Endothelial cell of umbilical vein (primary cell): ENCODE data around the gene GPR34. TPM values are rescaled to one million over a fixed set of nuclear protein-coding genes. Genes with fewer than 3 reads are reported as not detected.

ENCODE experiments used
- BruUV-seq: library from RNA; stranded (reverse); fragments of 400-500 nt; replicated peaks from 2 replicates; lab custom pipeline; 2021; lab: Mats Ljungman, UMichigan
- CTCF ChIA-PET: fragments of 300-600, 350-600 bp; sonication (Branson Sonifier 250); formaldehyde crosslinking; loops from one replicate; lab custom pipeline; 2021; ENCODE audit warnings: antibody characterized with exemption, inconsistent platforms; lab: Charles Lee
- POLR2A ChIA-PET: fragments of 300-600, 350-600 bp; sonication (Branson Sonifier 250); formaldehyde crosslinking; loops from one replicate; lab custom pipeline; 2021; ENCODE audit warnings: antibody characterized with exemption, inconsistent platforms; lab: Charles Lee
- DNase-seq: peaks from one replicate; pipeline ENCODE4 v3.0.0-alpha.2; 2011; ENCODE audit warnings: low read depth, low spot score
- FAIRE-seq: peaks from 2 replicates; lab custom pipeline; 2011; peaks lifted over from hg19 to GRCh38; lab: Jason Lieb, UNC
- H2AFZ ChIP-seq: 2 replicates; pipeline ENCODE4 v1.6.0; 2012; ENCODE audit warnings: low read depth, low read length, control low read depth, inconsistent platforms
- H3K27ac ChIP-seq: 2 replicates; pipeline ENCODE4 v1.5.1; 2011; ENCODE audit warnings: low read depth, mild to moderate bottlenecking, control low read depth, low read length, moderate library complexity; ENCODE audit not compliant: insufficient read depth
- H3K27me3 ChIP-seq, 2 experiments: 2 replicates each; pipeline versions ENCODE4 v1.6.0 to v1.6.1; 2011; ENCODE audit warnings: low read length in 2 of 2, mixed read lengths in 1 of 2; ENCODE audit not compliant: control insufficient read depth in 2 of 2, insufficient read depth in 2 of 2
- H3K36me3 ChIP-seq, 2 experiments: 2 replicates in 1 of 2; 3 replicates in 1 of 2; pipeline ENCODE4 v1.5.1; 2011; ENCODE audit warnings: low read length in 2 of 2, mild to moderate bottlenecking in 1 of 2, moderate library complexity in 1 of 2; ENCODE audit not compliant: control insufficient read depth in 2 of 2, insufficient read depth in 2 of 2; ENCODE audit errors: extremely low read depth in 1 of 2
- H3K4me1 ChIP-seq: 3 replicates; pipeline ENCODE4 v1.5.1; 2011; ENCODE audit warnings: mild to moderate bottlenecking, low read length; ENCODE audit not compliant: control insufficient read depth, insufficient read depth; ENCODE audit errors: extremely low read depth
- H3K4me2 ChIP-seq: 2 replicates; pipeline ENCODE4 v1.6.1; 2011; ENCODE audit warnings: low read length, control low read depth, mixed read lengths; ENCODE audit not compliant: insufficient read depth
- H3K4me3 ChIP-seq, 3 experiments: fragments of 200-600 bp in 1 of 3; sonication (generic), shearing (Covaris generic) in 1 of 3; replicated peaks in 1 of 3; 2 replicates each; pipeline ENCODE4 v1.5.1; 2011 to 2016; ENCODE audit warnings: control low read depth in 3 of 3, low read length in 3 of 3, mild to moderate bottlenecking in 2 of 3, inconsistent platforms in 1 of 3, low read depth in 1 of 3, moderate library complexity in 1 of 3; ENCODE audit not compliant: insufficient read depth in 1 of 3
- H3K79me2 ChIP-seq: 2 replicates; pipeline ENCODE4 v1.6.0; 2012; ENCODE audit warnings: low read length, inconsistent platforms; ENCODE audit not compliant: control insufficient read depth, insufficient read depth
- H3K9ac ChIP-seq: replicated peaks from 2 replicates; pipeline ENCODE3; 2011; ENCODE audit warnings: low read length, control low read depth; ENCODE audit not compliant: insufficient read depth; ENCODE audit errors: extremely low read depth
- H3K9me1 ChIP-seq: replicated peaks from 3 replicates; pipeline ENCODE4 v1.6.0; 2011; ENCODE audit warnings: mild to moderate bottlenecking, low read length; ENCODE audit not compliant: control insufficient read depth, insufficient read depth; ENCODE audit errors: extremely low read depth
- H3K9me3 ChIP-seq: replicated peaks from 2 replicates; pipeline ENCODE4 v1.5.1; 2012; ENCODE audit warnings: low read length, inconsistent platforms; ENCODE audit not compliant: control insufficient read depth, insufficient read depth
- H4K20me1 ChIP-seq: replicated peaks from 2 replicates; pipeline ENCODE3; 2011; ENCODE audit warnings: mild to moderate bottlenecking, low read length; ENCODE audit not compliant: control insufficient read depth, insufficient read depth; ENCODE audit errors: extremely low read depth
- CTCF ChIP-seq, 2 donors: IDR thresholded peaks; 1 replicate in 1 of 2; 2 replicates in 1 of 2; pipeline ENCODE4 v1.5.1; 2011; ENCODE audit warnings: low read length in 2 of 2, mild to moderate bottlenecking in 2 of 2, moderate library complexity in 2 of 2, control low read depth in 1 of 2, inconsistent platforms in 1 of 2, low read depth in 1 of 2; ENCODE audit not compliant: insufficient read depth in 1 of 2; ENCODE audit errors: extremely low read depth in 1 of 2
- EZH2 ChIP-seq: IDR thresholded peaks from 2 replicates; pipeline ENCODE4 v1.6.1; 2012; ENCODE audit warnings: borderline replicate concordance, low read depth, mild to moderate bottlenecking, moderate library complexity, low read length, inconsistent platforms; ENCODE audit not compliant: severe bottlenecking
- FOS ChIP-seq: IDR thresholded peaks from 2 replicates; pipeline ENCODE4 v1.6.1; 2011; ENCODE audit warnings: mild to moderate bottlenecking, low read length, moderate library complexity, borderline replicate concordance; ENCODE audit not compliant: insufficient read depth
- GATA2 ChIP-seq: IDR thresholded peaks from 2 replicates; pipeline ENCODE4 v1.7.0; 2011; ENCODE audit warnings: low read depth, mild to moderate bottlenecking, moderate library complexity, mixed read lengths, low read length; ENCODE audit not compliant: insufficient read length, insufficient read depth
- JUN ChIP-seq: IDR thresholded peaks from 2 replicates; pipeline ENCODE4 v1.6.1; 2011; ENCODE audit warnings: borderline replicate concordance, low read depth; ENCODE audit not compliant: insufficient read length, insufficient read depth
- MAX ChIP-seq: IDR thresholded peaks from 2 replicates; pipeline ENCODE4 v1.6.1; 2011; ENCODE audit not compliant: insufficient read depth, insufficient read length
- MYC ChIP-seq: IDR thresholded peaks from one replicate; pipeline ENCODE4 v1.6.1; 2011; ENCODE audit warnings: mild to moderate bottlenecking, low read depth, low read length
- POLR2A ChIP-seq: IDR thresholded peaks from 2 replicates; pipeline ENCODE4 v1.6.1; 2012; ENCODE audit warnings: low read depth, mild to moderate bottlenecking, control low read depth, low read length
- POLR2AphosphoS5 ChIP-seq: IDR thresholded peaks from 2 replicates; pipeline ENCODE4 v1.6.1; 2012; ENCODE audit warnings: low read depth, mild to moderate bottlenecking, control low read depth, low read length, moderate library complexity; ENCODE audit not compliant: insufficient read depth
- dilution Hi-C: fragments of 300-500 bp; cut with MboI; formaldehyde crosslinking; loops from one replicate; pipeline ENCODE4 v1.15.0; 2019; ENCODE audit warnings: low sequenced_read_pairs; ENCODE audit not compliant: extremely low pct_ligation_motif_present
- intact Hi-C: fragments of 100-400 bp; cut with micrococcal nuclease; formaldehyde crosslinking; loops from one replicate; pipeline ENCODE4 v1.10.0; 2022
- polyA plus RNA-seq, 4 experiments: library from polyadenylated mRNA; depleted of rRNA in 3 of 4; stranded (reverse) in 3 of 4; unstranded in 1 of 4; fragments of >200 nt; gene quantifications; 2 replicates each; pipeline versions ENCODE4 v1.2.1 to v1.2.3, GENCODE V29; 2011 to 2012; ENCODE audit warnings: missing spikeins in 1 of 4
- total RNA-seq: library from RNA; stranded (reverse); gene quantifications from 2 replicates; pipeline ENCODE4 v1.2.3, GENCODE V29; 2021

The GPR34 gene
- total and polyA plus RNA-seq, 2 donors (not counting 3 experiments of a cell fraction or from before 2014, with no cell fraction given) = not detected

- Histone ChIP-seq H3K36me3 (no peaks in the 10 kb centered on the region), H3K27me3 (no peaks in the 10 kb centered on the region), H4K20me1 (no peaks in the 10 kb centered on the region), H3K4me2 (no peak overlapping the region), H3K9ac (no peak overlapping the region), H3K4me1 (no peaks in the 10 kb centered on the region), H3K9me3 (no peaks in the 10 kb centered on the region), H2AFZ (no peak overlapping the region), H3K4me3 (no peak overlapping the region), H3K79me2 (no peaks in the 10 kb centered on the region), H3K27ac (no peak overlapping the region), H3K9me1 (no peaks in the 10 kb centered on the region)
- intact Hi-C loops = no loop called here
- no peak for DNase-seq
- TF ChIP-seq MAX (no peak), POLR2A (no peak), CTCF (IDR thresholded peaks at IDR 0.05; ENCODE audit: extremely low read depth in 1 of 2, insufficient read depth in 1 of 2, low read depth in 1 of 2, low read length in 2 of 2) (no peak), JUN (no peak), MYC (no peak), EZH2 (no peak), GATA2 (no peak), POLR2AphosphoS5 (no peak), FOS (no peak)
- POLR2A ChIA-PET = no interaction called here
- no TSS peak for BruUV-seq
- dilution Hi-C loops = no loop called here
- peak; percentile 69 for FAIRE-seq
- CTCF ChIA-PET = no interaction called here
Observed at GRCh38 chrX:41730081-41730480, 41.3 kb downstream of the GPR34 start.
